ENCODE data around the gene RNU7-1.

Gene RNU7-1

DNA sequence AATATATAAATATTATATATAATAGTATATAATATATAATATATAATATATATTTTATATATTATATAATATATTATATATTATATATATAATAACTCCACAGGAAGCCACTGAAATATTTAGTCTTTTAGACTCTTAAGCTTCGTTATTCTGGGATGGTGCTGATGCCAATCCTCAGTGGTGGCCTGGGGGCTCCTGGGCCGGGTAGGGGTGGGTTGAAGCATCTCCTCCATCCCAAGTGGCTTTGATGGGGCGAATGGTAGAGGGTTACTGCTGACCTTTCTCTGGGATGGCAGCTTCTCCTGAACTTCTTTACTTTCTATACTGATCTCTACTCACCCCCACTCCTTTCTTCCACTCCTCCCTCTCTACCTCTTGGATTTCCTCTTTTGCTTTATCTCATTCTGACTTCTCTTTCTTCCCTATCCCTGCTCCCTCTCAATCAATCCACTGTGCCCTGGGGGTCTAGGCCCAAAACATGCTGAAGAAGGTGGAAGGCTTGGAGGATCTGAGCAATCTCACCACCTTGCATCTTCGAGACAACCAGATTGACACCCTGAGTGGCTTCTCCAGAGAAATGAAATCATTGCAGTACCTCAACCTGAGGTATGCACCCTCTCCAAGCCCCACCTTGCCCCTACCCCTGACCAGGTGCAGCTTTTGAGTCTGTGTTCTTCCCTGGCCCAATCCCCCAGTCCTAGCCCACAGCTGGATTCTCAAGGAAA, 34.0 kb upstream of the RNU7-1 start:
- Histone ChIP-seq H3K4me3 (ENCODE audit: low read depth, low read length) (no peak overlapping the region), H3K27me3 (replicated peaks) (no peaks in the 10 kb centered on the region), H3K27ac (no peak overlapping the region), H3K36me3 (replicated peaks) (no peaks in the 10 kb centered on the region)
- DNase-seq = no peak
- no peak for TF ChIP-seq CTCF (IDR thresholded peaks at IDR 0.05; ENCODE audit: low read depth, low read length, missing control alignments)
- in situ Hi-C loops (cut with HindIII; ENCODE audit: low pct_ligation_motif_present, low sequenced_read_pairs) = no loop called here

GRCh38 chr12:6912164-6912935, 31.3 kb upstream of the RNU7-1 start:
- TF ChIP-seq CTCF (IDR thresholded peaks at IDR 0.05; ENCODE audit: low read depth, low read length, missing control alignments) = no peak
- no peaks in the 10 kb centered on the region for H3K36me3 ChIP-seq (replicated peaks)
- H3K27me3 ChIP-seq (replicated peaks) = no peaks in the 10 kb centered on the region
- no peak overlapping the region for H3K27ac ChIP-seq
- DNase-seq = no peak
- in situ Hi-C loops (cut with HindIII; ENCODE audit: low pct_ligation_motif_present, low sequenced_read_pairs) = no loop called here
- no peak overlapping the region for H3K4me3 ChIP-seq (ENCODE audit: low read depth, low read length)

- TF ChIP-seq CTCF (IDR thresholded peaks at IDR 0.05; ENCODE audit: low read depth, low read length, missing control alignments) = no peak
- Histone ChIP-seq H3K27ac (no peak within 1 kb of the TSS), H3K36me3 (replicated peaks) (no peaks in the 10 kb centered on the region), H3K4me3 (ENCODE audit: low read depth, low read length) (peak within 1 kb of the TSS; percentile 67), H3K27me3 (replicated peaks) (no peaks in the 10 kb centered on the region)
- DNase-seq = peak; percentile 27
- in situ Hi-C loops (cut with HindIII; ENCODE audit: low pct_ligation_motif_present, low sequenced_read_pairs) = no loop called here
Measured at GRCh38 chr12:6914246-6914946, 29.2 kb upstream of the RNU7-1 start, which contains the start of gene ENO2. ENO2 (plus strand) TSS chr12:6914580; CDS start chr12:6915833, 1,253 bp downstream.

DNA sequence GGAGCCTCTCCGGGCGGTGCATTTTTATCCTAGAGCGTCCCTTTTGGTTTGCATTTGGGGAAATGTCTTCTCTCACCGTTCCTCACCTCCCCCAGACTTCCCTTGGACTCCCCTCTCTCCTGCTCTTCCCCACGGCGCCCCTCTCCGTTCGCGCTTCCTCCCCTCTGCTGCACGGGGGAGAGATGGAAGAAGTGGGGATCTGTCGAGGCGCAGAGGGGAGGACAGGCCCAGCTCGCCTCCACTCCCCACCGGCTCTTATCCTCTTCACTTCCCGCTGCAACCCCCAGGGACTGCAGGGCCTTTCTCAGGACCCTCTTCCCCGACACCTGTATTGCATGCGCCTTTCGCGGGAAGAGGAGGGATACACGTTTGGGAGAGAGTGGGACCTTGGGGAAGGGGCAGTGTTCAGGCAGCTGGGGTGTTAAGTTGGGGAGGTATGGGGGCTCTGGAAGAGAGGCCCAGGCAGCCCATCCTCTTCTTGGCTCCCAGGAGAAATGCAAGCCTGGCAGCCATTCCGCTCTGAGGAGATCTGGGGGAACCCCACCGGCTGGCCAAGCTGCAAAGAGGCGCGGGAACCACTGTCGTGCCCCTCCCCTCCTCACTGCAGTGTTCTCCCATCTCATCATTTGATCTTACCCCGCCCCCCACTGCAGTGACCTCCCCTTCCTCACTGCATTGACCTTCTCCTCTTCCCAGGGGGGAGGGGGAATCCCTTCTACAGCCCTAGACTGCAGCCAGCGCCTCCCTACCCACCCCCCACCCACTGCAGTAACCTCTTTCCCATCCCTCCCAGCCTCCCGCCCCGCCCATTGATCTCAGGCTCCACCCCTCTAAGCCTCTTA, 28.4 kb upstream of the RNU7-1 start:
- no peak for DNase-seq
- H3K27me3 ChIP-seq (replicated peaks) = no peaks in the 10 kb centered on the region
- in situ Hi-C loops (cut with HindIII; ENCODE audit: low pct_ligation_motif_present, low sequenced_read_pairs) = no loop called here
- peak overlapping the region; percentile 67 for H3K4me3 ChIP-seq (ENCODE audit: low read depth, low read length)
- H3K27ac ChIP-seq = no peak overlapping the region
- H3K36me3 ChIP-seq (replicated peaks) = no peaks in the 10 kb centered on the region
- no peak for TF ChIP-seq CTCF (IDR thresholded peaks at IDR 0.05; ENCODE audit: low read depth, low read length, missing control alignments)

- no peaks in the 10 kb centered on the region for H3K27me3 ChIP-seq (replicated peaks)
- DNase-seq = no peak
- H3K36me3 ChIP-seq (replicated peaks) = no peaks in the 10 kb centered on the region
- in situ Hi-C loops (cut with HindIII; ENCODE audit: low pct_ligation_motif_present, low sequenced_read_pairs) = no loop called here
- no peak for TF ChIP-seq CTCF (IDR thresholded peaks at IDR 0.05; ENCODE audit: low read depth, low read length, missing control alignments)
- H3K4me3 ChIP-seq (ENCODE audit: low read depth, low read length) = no peak overlapping the region
- H3K27ac ChIP-seq = no peak overlapping the region
Measured at GRCh38 chr12:6915789-6916285, 27.8 kb upstream of the RNU7-1 start.

Measured in brain microvascular endothelial cell (primary cell).